GM18870 (cell line): ENCODE results near the gene ISCU.

Experiments used
- ATAC-seq: cut with Tn5 transposase; IDR thresholded peaks from one replicate; pipeline ENCODE4 v1.9.1; 2021; ENCODE audit warnings: moderate library complexity; ENCODE audit not compliant: unreplicated experiment

The ISCU gene

DNA sequence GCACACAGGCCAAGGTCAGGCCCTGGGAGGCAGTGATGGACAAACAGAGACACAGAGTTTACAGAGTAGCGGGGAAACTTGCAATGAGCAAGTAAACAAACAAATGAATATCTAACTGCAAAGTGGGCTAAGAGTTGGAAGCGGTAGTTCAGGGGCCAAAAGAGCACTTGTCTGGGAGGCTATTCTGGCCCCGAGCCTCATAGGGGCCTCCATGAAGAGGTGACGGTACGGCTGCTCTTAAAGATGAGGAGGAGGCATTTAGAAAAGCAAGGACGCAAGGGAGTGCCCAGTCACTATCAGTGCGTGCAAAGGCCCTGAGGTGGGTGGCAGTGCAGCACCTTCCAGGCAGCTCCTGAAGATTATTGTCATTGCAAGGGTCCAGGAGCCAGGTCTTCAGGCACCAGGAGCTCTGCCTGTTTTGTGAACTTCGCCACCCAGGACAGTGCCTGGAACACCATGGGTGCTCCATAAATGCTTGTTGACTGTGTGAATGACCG is 39.9 kb downstream of the ISCU start:
- no peak for ATAC-seq

DNA sequence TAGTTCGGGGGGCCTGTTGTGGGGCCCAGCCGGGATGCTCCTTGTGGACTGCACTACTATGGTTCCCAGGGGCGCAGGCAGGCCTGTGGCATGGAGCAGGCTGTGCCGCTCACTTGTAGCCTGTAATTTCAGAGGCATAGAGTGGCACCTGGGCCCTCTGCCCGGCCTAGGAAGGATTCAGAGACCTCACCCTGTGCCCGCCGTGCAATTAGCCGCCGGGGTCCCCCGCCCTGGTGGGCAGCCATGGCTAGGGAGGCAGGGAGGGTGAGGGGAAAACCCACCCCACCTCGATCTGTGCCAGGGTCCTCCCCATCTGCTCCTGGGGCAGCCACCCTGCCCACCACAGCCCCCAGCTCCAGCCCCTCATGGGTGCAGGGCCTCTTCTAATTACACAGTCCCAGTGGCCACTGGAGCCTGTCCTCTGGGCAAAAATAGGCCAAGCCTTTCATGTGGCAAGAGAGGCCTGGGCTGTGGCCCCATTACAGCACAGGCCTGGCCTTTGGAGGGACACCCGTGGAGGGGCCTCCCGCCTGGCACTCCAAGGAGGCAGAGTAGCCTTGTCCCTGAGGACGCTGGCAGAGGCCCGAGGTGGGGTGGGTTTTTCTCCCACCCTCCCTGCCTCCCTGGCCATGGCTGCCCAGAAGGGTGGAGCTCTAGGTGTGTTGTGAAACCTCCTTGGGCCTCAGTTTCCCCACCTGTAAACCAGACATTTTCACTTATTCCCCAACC is 40.7 kb downstream of the ISCU start:
- no peak for ATAC-seq

DNA sequence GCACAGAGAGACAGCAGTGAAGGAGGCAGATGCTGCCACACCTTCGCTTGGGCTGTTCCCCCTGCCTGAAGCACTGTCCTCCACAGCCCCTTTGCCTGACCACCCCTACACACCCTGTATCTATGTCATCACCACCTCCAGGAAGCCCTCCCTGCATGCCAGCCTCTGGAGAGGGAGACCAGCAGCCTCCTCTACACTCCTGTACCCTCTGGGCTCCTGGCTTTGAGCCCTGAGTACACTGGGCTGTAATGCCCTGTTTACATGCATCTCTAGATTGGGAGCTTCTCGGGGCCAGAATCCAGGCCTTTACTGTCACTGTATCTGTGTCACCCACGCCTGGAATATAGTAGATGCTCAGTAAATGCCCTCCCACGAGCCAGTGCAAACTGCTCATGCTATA is 41.3 kb downstream of the ISCU start:
- ATAC-seq = no peak

DNA sequence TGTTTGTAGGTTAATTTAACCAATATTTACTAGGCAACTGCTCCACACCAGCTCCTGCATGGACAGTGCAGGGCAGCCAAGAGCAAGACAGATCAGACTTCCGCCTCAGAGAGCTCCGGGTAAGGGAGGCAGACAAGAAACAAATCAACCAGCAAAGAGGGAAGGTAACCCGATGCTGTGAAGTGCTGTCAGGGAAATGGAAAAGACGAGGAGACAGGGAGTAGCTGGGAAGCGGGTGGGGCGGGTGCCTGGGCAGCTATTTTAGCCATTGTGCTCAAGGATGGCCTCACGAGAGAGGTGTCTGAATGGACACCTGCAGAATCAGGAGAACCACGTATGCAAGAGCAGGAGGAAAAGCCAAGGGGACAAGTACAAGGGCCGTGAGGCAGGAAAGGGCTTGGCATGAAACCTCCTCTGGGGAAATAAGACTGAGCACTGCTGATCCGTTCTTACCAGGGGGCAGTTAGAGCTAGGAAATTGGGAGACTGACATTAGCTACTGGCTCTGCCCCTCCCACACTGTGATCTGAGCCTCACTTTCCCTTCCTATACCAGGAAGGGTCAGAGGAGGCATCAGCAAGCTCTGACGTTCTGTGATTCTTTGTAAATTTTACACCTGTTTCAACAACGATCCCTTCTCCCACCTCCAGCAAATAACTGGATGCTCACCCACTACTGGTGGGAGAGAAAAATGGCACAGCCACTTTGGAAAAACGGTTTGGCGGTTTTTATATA is 42.0 kb downstream of the ISCU start:
- ATAC-seq = no peak

DNA sequence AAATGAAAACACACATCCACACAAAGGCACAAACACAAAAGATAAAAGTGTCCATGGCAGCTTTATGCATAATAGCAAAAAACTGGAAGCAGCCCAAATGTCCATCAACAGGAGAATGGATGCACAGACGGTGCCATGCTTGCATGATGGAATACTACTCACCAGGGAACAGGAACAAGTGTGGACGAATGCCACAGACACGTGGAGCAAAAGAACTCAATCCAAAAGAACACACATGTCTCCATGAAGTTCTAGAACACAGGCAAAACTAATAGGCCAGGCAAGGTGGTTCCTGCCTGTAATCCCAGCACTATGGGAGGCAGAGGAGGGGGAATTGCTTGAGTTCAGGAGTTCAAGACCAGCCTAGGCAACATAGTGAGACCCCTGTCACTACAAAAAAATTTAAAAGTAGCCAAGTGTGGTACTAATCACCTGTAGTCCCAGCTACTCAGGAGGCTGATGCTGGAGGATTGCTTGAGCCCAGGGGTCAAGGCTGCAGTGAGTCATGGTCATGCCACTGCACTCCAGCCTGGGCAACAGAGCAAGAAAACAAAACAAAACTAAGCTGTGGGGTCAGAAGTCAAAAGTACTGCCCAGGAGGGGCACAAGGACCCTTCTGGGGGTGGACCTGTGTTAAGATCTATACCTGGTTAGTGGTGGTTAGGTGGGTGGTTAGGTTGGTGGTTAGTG is 42.7 kb downstream of the ISCU start:
- ATAC-seq = no peak

DNA sequence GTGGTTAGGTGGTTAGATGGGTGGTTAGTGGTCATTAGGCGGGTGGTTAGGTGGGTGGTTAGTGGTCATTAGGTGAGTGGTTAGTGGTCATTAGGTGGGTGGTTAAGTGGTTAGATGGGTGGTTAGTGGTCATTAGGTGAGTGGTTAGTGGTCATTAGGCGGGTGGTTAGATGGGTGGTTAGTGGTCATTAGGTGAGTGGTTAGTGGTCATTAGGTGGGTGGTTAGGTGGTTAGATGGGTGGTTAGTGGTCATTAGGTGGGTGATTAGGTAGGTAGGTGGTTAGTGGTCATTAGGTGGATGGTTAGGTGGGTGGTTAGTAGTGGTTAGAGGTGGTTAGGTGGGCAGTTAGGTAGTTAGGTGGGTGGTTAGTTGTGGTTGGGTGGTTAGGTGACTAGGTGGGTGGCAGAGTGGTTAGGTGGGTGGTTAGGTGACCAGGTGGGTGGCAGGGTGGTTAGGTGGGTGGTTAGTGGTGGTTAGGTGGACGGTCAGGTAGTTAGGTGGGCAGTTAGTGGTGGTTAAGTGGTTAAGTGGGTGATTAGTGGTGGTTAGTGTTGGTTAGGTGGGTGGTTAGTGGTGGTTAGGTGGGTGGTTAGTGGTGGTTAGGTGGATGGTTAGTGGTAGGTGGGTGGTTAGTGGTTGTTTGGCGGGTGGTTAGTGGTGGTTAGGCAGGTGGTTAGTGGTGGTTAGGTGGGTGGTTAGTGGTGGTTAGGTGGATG is 43.5 kb downstream of the ISCU start:
- ATAC-seq = no peak

DNA sequence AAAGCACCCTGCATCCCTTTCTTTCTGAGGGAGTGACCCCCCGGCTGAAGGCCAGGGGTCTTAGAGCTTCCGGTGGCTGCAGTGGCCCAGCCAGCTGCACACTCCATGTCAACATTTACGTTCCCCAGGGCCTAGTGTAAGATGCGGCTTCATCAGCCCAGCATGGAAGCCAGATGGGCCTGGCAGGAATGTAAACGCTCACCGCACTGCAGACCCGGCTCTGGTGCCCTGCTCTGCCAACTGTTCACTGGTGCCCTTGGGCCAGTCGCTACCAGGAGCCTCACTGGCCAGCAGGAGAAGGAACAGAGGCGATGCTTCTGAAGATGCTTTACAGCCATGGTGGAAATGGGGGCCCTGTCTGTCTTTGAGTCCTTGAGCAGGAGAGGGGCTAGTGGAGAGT is 44.1 kb downstream of the ISCU start:
- ATAC-seq = no peak

DNA sequence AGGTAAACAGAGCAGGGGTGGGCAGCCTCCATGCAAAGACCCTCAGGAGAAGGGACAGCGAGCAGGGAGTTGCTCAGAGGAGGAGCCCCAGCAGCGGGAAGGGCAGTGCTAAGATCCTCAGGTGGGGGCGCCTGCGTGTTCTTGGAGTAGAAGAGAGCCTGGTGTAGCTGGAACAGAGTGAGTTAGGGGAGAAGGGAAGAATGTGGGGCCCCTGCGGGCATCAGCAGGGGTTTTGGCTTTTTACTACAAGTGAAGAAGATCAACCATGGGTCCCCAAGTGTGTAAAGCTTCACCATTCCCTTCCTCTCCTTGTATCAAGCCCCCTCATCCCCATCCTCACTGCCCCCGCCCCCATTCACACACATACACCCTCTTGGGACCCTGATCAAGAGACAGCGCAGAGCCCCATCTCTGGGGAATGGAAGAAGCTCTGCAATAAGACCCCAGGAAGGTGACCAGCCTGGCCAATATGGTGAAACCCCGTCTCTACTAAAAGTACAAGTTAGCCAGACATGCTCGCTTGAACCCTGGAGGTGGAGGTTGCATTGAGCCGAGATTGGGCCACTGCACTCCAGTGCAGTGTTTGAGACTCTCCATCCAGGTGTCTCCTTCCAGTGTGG is 45.7 kb downstream of the ISCU start:
- ATAC-seq = no peak

DNA sequence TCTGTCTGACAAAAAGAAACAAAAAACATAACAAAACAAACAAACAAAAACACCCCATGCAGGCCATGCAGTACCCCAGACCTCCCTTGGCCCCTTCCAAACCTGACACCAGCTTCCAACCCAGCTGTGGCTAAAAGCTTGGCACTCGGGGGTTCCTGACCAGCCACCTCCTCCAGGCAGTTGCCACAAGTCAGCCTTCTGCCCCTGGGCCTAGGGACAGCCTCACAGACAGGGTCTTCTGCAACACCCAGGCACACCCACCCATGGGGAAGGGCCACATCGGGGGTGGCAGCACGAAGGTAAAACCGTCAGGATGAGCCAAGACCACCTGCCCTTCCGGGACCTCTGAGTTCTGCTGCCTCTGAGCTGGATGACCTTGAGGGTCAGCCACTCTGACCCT is 46.2 kb downstream of the ISCU start:
- ATAC-seq = no peak

DNA sequence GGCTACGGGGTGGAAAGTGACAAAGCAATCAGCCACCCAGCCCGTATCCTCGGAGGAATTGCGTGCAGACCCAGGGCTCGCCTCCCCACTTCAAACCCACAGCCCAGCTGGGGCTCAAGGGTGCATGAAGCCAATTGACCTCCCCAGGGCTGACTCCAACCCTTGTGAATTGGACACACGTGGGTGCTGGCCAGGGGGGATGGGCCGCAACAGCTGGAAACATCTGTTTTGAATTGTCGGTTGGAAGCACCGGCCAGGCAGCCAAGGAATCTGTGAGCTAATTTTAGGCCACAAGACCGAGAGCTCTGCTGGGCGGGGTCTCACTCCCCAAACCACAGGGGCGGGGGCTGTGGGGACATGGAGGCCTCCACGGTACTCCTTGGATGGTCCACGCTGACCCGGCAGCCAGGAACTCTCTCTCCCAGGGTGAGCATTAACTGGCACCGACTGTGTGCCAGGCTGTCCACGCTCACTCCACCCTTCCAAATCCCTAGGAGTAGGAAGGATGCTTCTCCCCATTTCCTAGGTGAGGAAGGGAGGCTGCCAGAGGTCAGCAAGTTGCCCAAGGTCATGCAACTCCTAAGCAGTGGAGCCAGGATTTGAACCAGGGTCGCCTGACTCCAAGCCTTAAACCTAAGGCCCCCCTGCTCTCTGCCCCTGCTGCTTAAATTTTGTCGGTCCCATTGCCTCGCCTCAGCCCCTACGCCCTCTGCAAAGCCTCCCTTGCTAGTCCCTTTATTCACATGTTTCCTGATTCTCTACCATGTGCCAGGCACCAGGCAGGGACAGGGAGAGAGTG is 47.3 kb downstream of the ISCU start:
- ATAC-seq = no peak

DNA sequence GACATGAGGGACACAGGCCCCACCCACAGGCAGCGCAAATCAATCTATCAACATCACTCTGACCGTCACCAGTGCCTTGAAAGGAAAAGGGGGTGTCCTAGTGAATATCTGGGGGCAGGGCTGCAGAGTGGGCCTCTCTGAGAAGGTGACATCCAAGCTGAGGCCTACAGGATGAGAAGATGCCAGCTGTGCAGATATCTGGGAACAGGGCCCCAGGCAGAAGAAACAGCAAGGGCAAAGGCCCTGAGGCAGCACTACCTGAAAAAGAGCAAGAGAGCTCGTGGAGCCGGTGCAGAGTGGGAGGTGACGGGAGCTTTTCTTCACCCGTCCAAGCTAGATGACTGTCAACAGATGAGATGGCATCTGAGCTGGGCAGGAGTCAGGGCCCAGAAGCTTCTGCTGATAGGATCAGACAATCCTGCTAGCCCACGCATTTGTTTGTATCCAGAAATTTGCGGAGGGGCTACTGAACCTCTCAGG is 48.0 kb downstream of the ISCU start:
- no peak for ATAC-seq

DNA sequence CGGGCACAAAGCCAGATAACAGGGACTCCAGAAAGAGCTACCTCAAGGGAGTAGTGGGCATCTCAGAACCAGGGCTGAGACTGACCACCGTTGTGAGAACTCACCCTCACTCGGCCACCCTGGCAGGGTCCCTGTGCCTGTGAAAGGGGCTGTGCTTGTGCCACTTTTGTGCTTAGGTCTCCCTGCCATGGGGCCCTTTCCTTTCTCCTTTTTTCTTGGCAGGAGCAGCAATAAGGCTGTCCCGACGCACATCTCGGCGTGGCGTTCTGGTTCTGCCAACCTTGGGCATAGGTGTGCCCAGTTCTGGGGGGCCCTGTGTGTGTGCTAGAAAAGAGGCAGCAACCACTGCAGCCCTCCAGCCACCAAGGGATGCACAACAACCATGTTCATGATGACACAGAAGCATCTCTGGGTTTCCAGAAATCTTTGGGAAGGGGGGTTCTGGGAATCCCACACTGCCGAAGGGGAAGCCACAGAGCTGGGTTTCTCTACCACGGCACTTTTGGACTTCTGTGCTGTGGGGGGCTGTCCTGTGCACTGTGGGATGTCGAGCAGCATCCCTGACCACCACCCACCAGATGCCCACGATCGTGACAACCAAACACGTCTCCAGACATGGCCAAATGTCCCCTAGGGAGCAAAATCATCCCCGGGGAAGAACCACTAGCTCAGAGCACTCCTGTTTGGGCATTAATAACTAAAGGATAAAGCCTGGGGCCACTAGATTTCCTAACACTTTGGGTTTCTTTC is 48.6 kb downstream of the ISCU start:
- ATAC-seq = no peak

DNA sequence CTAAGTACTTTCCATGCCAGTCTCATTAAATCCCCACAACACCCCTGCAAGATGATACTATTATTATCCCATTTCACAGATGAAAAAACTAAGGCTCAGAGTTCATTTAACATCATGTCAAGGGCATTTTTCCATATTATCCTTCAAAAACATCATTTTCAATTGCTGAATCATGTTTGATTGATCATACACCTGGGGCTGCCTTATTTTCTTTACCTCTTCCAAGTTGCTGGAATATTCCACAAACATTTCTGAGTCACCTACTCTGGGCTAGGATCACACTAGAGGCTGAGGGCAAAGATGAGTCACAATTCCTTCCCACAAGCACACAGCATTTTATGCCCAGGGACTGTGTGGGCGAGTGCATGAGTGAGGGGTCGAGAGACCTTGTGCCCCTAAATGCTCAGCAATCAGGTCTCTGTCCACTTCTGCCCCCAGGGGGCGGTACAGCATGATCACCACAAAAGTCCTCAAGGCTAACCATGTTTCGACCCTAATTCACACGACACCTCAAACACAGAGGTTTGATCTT is 49.6 kb downstream of the ISCU start:
- no peak for ATAC-seq

DNA sequence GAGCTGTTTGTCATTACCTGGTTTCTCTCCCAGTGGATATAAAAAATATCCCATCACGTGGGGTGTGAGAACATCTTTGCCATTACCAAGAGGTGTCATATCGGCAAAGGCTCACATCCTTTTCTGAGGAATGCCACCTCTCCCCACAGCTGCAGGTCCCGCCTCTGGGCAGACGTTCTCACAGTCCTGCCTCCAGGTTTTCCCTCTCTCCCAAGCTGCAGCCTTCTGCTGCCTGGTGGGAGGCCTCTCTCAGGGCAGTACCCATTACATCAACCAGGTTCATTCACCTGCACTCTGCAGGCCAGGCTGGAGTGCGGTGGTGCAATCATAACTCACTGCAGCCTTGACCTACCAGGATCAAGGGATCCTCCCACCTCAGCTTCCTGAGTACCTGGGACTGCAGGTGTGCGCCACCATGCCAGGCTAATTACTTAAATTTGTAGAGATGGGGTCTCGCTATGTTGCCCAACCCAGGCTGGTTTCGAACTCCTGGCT is 50.4 kb downstream of the ISCU start:
- ATAC-seq = no peak

DNA sequence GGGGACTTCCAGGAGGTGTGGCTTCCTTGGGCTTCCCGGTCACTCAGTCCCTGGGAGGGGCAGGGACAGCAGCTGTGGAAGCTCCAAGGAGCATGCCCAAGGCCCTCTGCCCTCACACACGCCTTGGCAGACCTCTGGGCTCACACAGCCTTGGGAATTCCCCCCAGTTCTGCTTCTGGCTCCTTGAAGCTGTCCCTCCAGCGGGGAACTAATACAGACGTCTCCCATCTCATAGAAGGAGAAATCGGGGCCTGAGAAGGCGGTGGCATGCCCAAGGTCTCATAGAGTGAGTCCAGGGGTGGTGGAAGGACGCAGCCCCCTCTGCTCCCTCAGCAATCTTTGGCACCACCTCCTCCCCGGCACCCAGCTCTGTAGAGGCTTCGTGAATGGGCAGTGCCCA is 51.2 kb downstream of the ISCU start:
- no peak for ATAC-seq

DNA sequence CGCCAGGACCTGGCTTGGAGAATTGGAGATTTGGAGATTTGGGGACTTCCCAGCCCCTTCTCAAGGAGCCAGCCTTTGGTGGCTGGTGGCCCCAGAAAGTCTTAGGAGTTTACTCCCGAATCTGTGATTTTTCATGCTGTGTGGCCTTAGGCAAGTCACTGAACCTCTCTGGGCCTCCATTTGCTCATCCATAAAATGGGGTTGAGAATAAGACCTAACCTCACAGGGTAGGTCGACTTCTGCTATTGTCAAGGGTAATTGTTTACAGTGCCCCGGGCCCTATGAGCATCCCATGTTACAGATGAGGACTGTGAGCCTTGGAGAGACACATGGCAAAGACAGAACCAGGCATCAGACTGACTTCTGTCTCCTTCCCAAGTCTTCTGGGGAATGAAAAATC is 51.6 kb downstream of the ISCU start:
- no peak for ATAC-seq

DNA sequence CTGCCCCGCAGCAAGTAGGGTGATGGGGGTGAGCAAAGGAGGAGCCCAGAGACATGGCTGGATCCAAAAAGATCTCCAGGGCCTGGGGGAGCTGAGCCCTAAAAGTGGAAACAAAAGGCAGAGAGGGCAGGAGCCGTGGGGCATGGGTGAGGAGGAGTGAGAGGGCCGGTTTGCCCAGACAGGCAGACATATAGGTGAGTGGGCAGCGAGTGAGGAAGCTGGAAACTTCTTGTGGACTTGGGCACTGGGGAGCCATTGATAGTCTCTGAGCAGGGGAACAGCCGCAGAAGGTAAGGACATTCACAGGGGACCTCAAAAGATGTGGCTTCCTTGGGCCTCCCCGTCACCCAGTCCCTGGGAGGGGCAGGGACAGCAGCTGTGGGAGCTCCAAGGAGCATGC is 52.2 kb downstream of the ISCU start:
- ATAC-seq = no peak

DNA sequence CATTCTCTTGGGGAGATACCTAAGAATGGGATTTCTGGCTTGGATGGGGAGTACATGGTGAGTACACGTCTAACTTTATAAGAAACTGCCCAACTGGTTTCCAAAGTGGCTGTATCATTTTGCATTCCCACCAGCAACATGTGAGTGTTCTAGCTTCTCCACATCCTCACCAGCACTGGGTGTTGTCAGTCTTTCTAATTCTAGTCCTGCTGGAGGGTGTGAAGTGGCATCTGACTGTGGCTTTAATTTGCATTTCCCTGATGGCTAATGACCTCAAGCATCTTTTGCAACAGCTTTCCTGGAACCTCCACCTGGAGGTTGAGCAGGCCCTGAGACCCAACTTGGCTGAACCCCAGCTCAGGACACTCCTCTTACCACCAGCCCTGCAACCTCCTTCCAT is 53.5 kb downstream of the ISCU start:
- ATAC-seq = no peak

DNA sequence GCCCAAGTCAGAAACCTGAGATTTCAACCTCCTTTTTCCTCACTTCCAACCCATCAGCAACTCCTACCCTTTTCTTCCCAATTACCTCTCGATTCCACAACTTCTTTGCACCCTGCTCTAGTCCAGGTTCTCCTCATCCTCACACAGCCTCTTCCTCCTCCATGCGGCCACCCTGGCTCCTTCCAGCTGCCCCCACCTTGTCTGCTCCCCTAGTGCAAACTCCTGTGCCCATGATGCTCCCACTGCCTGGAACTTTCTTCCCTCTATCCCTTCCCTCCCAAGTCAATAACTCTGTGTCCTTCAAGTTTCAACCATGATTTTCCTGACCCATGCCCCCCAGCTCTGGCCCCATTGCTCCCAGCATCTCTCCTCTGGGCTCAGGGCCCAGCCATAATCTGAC is 54.0 kb downstream of the ISCU start:
- no peak for ATAC-seq
